ENCODE measurements around the gene KRT74. TPM values are rescaled to one million over a fixed set of nuclear protein-coding genes. Genes with fewer than 3 reads are reported as not detected.

Gene KRT74
- total and polyA plus RNA-seq, 2 of the 8 experiments (the other 6 are each of a cell fraction or from before 2014, with no cell fraction given) = not detected

DNA sequence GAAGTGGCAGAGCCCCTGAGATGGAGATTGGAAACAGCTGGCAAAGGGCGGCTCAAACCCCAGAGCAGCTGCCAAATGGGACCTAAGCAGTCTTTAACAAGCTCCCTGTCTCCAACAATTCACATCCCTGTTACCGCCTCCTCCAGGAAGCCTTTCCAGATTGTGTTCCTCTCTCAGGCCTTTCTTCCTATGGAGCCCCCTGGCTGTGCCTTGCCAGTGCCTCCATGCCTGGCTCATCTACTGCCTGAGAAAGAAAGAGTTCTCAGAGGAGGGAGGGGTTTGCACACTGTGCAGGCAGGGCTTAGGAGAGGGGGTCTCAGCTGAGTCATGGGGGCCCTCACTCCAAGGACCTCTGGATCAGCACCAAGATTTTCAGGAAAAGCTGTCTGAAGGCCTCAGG lies 8.8 kb upstream of the KRT74 start:
- Histone ChIP-seq H4K91ac (replicated peaks; ENCODE audit: insufficient read length, low read length) (no peak overlapping the region), H3K23ac (ENCODE audit: insufficient read length) (no peak overlapping the region), H2AFZ (ENCODE audit: low read length) (peak overlapping the region; percentile 54; the same call in 1 of the 2 replicates), H2BK15ac (ENCODE audit: low read length) (no peak overlapping the region), H3K4ac (replicated peaks; ENCODE audit: insufficient read length, low read depth, low read length) (no peak overlapping the region), H3K9me3 (ENCODE audit: insufficient read depth in 2 of 2, low read depth in 1 of 2, low read length in 1 of 2) (no peaks in the 10 kb centered on the region), H2BK120ac (replicated peaks; ENCODE audit: low read depth, low read length) (no peak overlapping the region), H3K9ac (replicated peaks in 1 of 4; ENCODE audit: extremely low read depth in 1 of 4, low read depth in 3 of 4, low read length in 3 of 4) (no peak overlapping the region), H3K79me1 (ENCODE audit: low read depth, low read length) (no peaks in the 10 kb centered on the region), H3K36me3 (ENCODE audit: control insufficient read depth in 2 of 4, insufficient read depth in 4 of 4, low read length in 3 of 4) (no peaks in the 10 kb centered on the region), H3K27me3 (replicated peaks in 1 of 4; ENCODE audit: control insufficient read depth in 3 of 4, extremely low read depth in 1 of 4, insufficient read depth in 3 of 4, low read length in 3 of 4) (no peaks in the 10 kb centered on the region), H3K23me2 (ENCODE audit: low read depth, low read length) (no peaks in the 10 kb centered on the region), H3K27ac (ENCODE audit: low read depth, low read length) (no peak overlapping the region), H2BK5ac (ENCODE audit: low read depth, low read length) (peak overlapping the region; percentile 26; the same call in 1 of the 2 replicates), H4K5ac (ENCODE audit: insufficient read length, low read depth, low read length) (no peak overlapping the region), H4K20me1 (replicated peaks in 1 of 2; ENCODE audit: control insufficient read depth in 1 of 2, insufficient read depth in 2 of 2, low read length in 2 of 2) (no peaks in the 10 kb centered on the region), H2BK20ac (ENCODE audit: low read length) (no peak overlapping the region), H3K14ac (ENCODE audit: insufficient read length) (no peak overlapping the region), H3K4me1 (replicated peaks in 1 of 4; ENCODE audit: control insufficient read depth in 3 of 4, insufficient read depth in 4 of 4, low read length in 3 of 4) (no peaks in the 10 kb centered on the region), H2BK12ac (ENCODE audit: low read depth, low read length) (peak overlapping the region; percentile 23; the same call in 1 of the 2 replicates), H3K18ac (ENCODE audit: extremely low read depth, low read length) (no peak overlapping the region), H2AK5ac (ENCODE audit: low read depth, low read length) (no peak overlapping the region; the same call in 1 of the 2 replicates), H3K4me3 (ENCODE audit: extremely low read depth in 1 of 4, insufficient read depth in 2 of 4, low read depth in 3 of 4, low read length in 4 of 4) (no peak overlapping the region), H4K8ac (ENCODE audit: extremely low read depth, insufficient read depth, low read length) (0 out of 2 replicates have a peak overlapping the region, but pooled peaks have one; percentile 29), H3K79me2 (ENCODE audit: control insufficient read depth in 1 of 2, insufficient read depth in 2 of 2, low read length in 2 of 2) (no peaks in the 10 kb centered on the region), H3K56ac (replicated peaks; ENCODE audit: insufficient read length, low read depth, low read length) (no peak overlapping the region), H3K4me2 (ENCODE audit: insufficient read depth in 1 of 2, low read depth in 2 of 2, low read length in 2 of 2) (0 out of 4 replicates have a peak overlapping the region, but pooled peaks of 1 of the 2 experiments have one; percentile 13)
- no peak for FAIRE-seq
- CTCF ChIA-PET (ENCODE audit: partially characterized antibody) = interaction anchor here (0.5 to 23.2 kb wide), 62 partner anchors 8 to 1776 kb away, joined by 3 to 502 read pairs (median 4); partner anchors contain the start of genes KRT6A, KRT74 and KRT85
- TF ChIP-seq RAD21 (IDR thresholded peaks at IDR 0.05 in 1 of 2, conservative IDR thresholded peaks at IDR 0.05 in 1 of 2; ENCODE audit: low read depth in 2 of 2, low read length in 2 of 2) (peak in 1 of 2 experiments; percentile 14; a peak in 1 of 4 replicates), NRF1 (IDR thresholded peaks at IDR 0.05; ENCODE audit: low read depth, low read length) (no peak)
- TF ChIP-seq, protein P1, sequence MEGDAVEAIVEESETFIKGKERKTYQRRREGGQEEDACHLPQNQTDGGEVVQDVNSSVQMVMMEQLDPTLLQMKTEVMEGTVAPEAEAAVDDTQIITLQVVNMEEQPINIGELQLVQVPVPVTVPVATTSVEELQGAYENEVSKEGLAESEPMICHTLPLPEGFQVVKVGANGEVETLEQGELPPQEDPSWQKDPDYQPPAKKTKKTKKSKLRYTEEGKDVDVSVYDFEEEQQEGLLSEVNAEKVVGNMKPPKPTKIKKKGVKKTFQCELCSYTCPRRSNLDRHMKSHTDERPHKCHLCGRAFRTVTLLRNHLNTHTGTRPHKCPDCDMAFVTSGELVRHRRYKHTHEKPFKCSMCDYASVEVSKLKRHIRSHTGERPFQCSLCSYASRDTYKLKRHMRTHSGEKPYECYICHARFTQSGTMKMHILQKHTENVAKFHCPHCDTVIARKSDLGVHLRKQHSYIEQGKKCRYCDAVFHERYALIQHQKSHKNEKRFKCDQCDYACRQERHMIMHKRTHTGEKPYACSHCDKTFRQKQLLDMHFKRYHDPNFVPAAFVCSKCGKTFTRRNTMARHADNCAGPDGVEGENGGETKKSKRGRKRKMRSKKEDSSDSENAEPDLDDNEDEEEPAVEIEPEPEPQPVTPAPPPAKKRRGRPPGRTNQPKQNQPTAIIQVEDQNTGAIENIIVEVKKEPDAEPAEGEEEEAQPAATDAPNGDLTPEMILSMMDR (IDR thresholded peaks at IDR 0.05; ENCODE audit: control extremely low read depth in 1 of 3, insufficient read depth in 1 of 3, low read depth in 1 of 3, low read length in 3 of 3) = peak; percentile 3 to 27 (median 13)
- 88% methylated on average over 2 of the region's 2 CpGs; no CpG with 5 or more reads in 1 of the 2 experiments for WGBS, 2 experiments (ENCODE audit: extremely low coverage in 1 of 2, insufficient coverage in 1 of 2, insufficient read length in 1 of 2, insufficient replicate concordance in 2 of 2, low coverage in 1 of 2, low lambda C conversion rate in 2 of 2, missing lambda C conversion rate in 1 of 2)
- no peak for DNase-seq (ENCODE audit: low read depth in 1 of 2, low spot score in 2 of 2)
- POLR2A ChIA-PET (ENCODE audit: partially characterized antibody) = no interaction called here
